AG04450 (cell line): ENCODE measurements around the gene SPAG16. TPM values are rescaled to one million over a fixed set of nuclear protein-coding genes. Genes with fewer than 3 reads are reported as not detected.

Source experiments
- CTCF ChIA-PET: fragments of 300-600, 350-600 bp; formaldehyde crosslinking; extraction: SDS; loops from one replicate; lab custom pipeline; 2022; ENCODE audit warnings: antibody characterized with exemption, inconsistent platforms; lab: Charles Lee
- POLR2A ChIA-PET: fragments of 350-600 bp; formaldehyde crosslinking; extraction: SDS; loops from one replicate; lab custom pipeline; 2021; ENCODE audit warnings: antibody characterized with exemption, inconsistent platforms; lab: Yijun Ruan, JAX
- DNase-seq: peaks from one replicate; pipeline ENCODE4 v3.0.0-alpha.2; 2011; ENCODE audit warnings: low read depth, low spot score
- H3K27ac ChIP-seq: one replicate; pipeline ENCODE4 v1.5.1; 2012; ENCODE audit warnings: low read depth, low read length, control low read depth
- H3K27me3 ChIP-seq: one replicate; pipeline ENCODE4 v1.6.0; 2012; ENCODE audit warnings: low read length; ENCODE audit not compliant: control insufficient read depth, insufficient read depth
- H3K4me3 ChIP-seq: 2 replicates; pipeline ENCODE4 v1.5.1; 2011; ENCODE audit warnings: mild to moderate bottlenecking, low read depth, low read length, control low read depth
- H3K9me3 ChIP-seq: 2 replicates; pipeline ENCODE4 v1.5.1; 2012; ENCODE audit warnings: low read length; ENCODE audit not compliant: control insufficient read depth, insufficient read depth
- CTCF ChIP-seq: IDR thresholded peaks from 2 replicates; pipeline ENCODE4 v1.5.1; 2011; ENCODE audit warnings: low read depth, low read length, control low read depth, inconsistent platforms
- polyA plus RNA-seq: library from polyadenylated mRNA; depleted of rRNA; stranded (reverse); fragments of >200 nt; gene quantifications from 2 replicates; pipeline ENCODE4 v1.2.3, GENCODE V29; 2011

Gene SPAG16
- polyA plus RNA-seq, 1 experiment = 28.1 TPM

GRCh38 chr2:214201892-214202291 is 917.6 kb downstream of the SPAG16 start:
- no peak overlapping the region for H3K27ac ChIP-seq
- H3K4me3 ChIP-seq = no peak overlapping the region
- no peaks in the 10 kb centered on the region for H3K27me3 ChIP-seq
- ChIA-PET CTCF (no interaction called here), POLR2A (no interaction called here)
- DNase-seq = no peak
- TF ChIP-seq CTCF = no peak
- H3K9me3 ChIP-seq = no peaks in the 10 kb centered on the region

GRCh38 chr2:214203214-214203613 is 919.0 kb downstream of the SPAG16 start:
- H3K27me3 ChIP-seq = no peaks in the 10 kb centered on the region
- CTCF ChIA-PET = no interaction called here
- DNase-seq = no peak
- no peak overlapping the region for H3K4me3 ChIP-seq
- no peak overlapping the region for H3K27ac ChIP-seq
- no peak for TF ChIP-seq CTCF
- H3K9me3 ChIP-seq = no peaks in the 10 kb centered on the region
- POLR2A ChIA-PET = interaction anchor here (0.6 kb wide), 1 partner anchor 1108 kb away, joined by 3 read pairs; the partner anchor contains the start of gene ATIC

- no peak overlapping the region for H3K4me3 ChIP-seq
- no peaks in the 10 kb centered on the region for H3K27me3 ChIP-seq
- ChIA-PET CTCF (no interaction called here), POLR2A (interaction anchor here (0.6 kb wide), 1 partner anchor 1108 kb away, joined by 3 read pairs; the partner anchor contains the start of gene ATIC)
- no peak overlapping the region for H3K27ac ChIP-seq
- no peaks in the 10 kb centered on the region for H3K9me3 ChIP-seq
- TF ChIP-seq CTCF = no peak
- no peak for DNase-seq
Measured at GRCh38 chr2:214203744-214204289, 919.6 kb downstream of the SPAG16 start.

GRCh38 chr2:214215107-214215506 is 930.8 kb downstream of the SPAG16 start:
- no peak overlapping the region for H3K27ac ChIP-seq
- H3K27me3 ChIP-seq = no peaks in the 10 kb centered on the region
- no peak for DNase-seq
- no peak overlapping the region for H3K4me3 ChIP-seq
- ChIA-PET CTCF (no interaction called here), POLR2A (no interaction called here)
- H3K9me3 ChIP-seq = no peaks in the 10 kb centered on the region
- TF ChIP-seq CTCF = no peak

- no peaks in the 10 kb centered on the region for H3K9me3 ChIP-seq
- POLR2A ChIA-PET = no interaction called here
- H3K27me3 ChIP-seq = no peaks in the 10 kb centered on the region
- H3K27ac ChIP-seq = no peak overlapping the region
- no peak overlapping the region for H3K4me3 ChIP-seq
- CTCF ChIA-PET = interaction anchor here (0.6 kb wide), 1 partner anchor 13 kb away, joined by 3 read pairs; no protein-coding TSS in a partner anchor
- no peak for TF ChIP-seq CTCF
- no peak for DNase-seq
Measured at GRCh38 chr2:214217136-214217535, 932.9 kb downstream of the SPAG16 start.
